GM23248 (cell line): Measurements from ENCODE around the gene PI3.

ENCODE experiments used
- EZH2 ChIP-seq: fragments of 200-600 bp; sonication (generic); IDR thresholded peaks from 2 replicates; pipeline ENCODE4 v1.6.1; 2018; ENCODE audit warnings: antibody characterized with exemption, mild to moderate bottlenecking; ENCODE audit not compliant: insufficient read depth, poor library complexity, severe bottlenecking
- EZH2phosphoT487 ChIP-seq: fragments of 200-600 bp; sonication (generic); IDR thresholded peaks from 2 replicates; pipeline ENCODE4 v1.6.1; 2018; ENCODE audit warnings: antibody characterized with exemption, moderate library complexity, mild to moderate bottlenecking, low read depth; ENCODE audit not compliant: insufficient read depth

DNA sequence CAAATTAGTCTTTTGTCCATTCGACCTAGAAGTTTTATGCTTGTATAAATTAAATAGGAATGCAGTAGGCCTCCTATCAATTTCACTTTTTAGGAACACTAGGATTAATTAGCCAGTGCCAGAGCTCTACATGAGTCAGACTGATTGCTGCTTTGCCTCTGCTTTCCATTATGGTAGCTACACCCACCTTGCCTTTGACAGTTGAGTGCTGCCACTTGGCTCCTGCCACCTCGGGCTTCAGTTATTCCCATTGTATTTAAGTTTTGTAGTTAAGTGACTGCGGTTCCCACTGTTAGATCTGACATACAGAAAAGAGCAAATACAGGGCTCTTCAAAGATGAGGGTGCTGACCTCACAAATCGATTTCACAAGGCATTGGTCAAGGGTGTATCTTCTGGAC lies 33.9 kb upstream of the PI3 start:
- TF ChIP-seq EZH2, result no peak
- no peak for TF ChIP-seq EZH2phosphoT487
